GM12874 (cell line): ENCODE results near the gene SLC44A5.

Source experiments
- TF ChIP-seq, protein P1 (sequence below): IDR thresholded peaks from 2 replicates; pipeline ENCODE4 v1.5.1; 2011; ENCODE audit warnings: low read depth, mild to moderate bottlenecking, control low read depth, low read length, moderate library complexity; ENCODE audit not compliant: insufficient read depth

The SLC44A5 gene

GRCh38 chr1:75533085-75533484 lies 77.8 kb downstream of the SLC44A5 start:
- TF ChIP-seq, protein P1, sequence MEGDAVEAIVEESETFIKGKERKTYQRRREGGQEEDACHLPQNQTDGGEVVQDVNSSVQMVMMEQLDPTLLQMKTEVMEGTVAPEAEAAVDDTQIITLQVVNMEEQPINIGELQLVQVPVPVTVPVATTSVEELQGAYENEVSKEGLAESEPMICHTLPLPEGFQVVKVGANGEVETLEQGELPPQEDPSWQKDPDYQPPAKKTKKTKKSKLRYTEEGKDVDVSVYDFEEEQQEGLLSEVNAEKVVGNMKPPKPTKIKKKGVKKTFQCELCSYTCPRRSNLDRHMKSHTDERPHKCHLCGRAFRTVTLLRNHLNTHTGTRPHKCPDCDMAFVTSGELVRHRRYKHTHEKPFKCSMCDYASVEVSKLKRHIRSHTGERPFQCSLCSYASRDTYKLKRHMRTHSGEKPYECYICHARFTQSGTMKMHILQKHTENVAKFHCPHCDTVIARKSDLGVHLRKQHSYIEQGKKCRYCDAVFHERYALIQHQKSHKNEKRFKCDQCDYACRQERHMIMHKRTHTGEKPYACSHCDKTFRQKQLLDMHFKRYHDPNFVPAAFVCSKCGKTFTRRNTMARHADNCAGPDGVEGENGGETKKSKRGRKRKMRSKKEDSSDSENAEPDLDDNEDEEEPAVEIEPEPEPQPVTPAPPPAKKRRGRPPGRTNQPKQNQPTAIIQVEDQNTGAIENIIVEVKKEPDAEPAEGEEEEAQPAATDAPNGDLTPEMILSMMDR, result no peak

DNA sequence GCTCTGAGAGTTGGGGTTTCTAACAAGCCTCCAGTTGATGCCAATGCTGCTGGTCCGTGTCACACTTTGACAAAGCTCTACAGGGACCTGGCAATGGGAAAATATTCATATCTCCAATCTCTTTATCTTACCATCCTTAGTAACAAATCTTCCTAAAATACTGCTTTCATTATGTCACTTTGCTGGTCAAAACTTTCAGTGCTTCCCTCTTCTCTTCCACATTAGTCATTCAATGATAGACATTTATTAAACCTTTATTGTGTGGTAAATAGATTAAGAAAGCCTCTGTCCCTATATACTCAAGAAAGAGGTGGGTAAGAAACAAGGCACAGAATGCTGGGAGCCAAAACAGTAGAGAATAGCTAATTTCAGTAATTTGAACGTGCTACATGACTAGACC lies 79.3 kb downstream of the SLC44A5 start:
- TF ChIP-seq, protein P1, result no peak

DNA sequence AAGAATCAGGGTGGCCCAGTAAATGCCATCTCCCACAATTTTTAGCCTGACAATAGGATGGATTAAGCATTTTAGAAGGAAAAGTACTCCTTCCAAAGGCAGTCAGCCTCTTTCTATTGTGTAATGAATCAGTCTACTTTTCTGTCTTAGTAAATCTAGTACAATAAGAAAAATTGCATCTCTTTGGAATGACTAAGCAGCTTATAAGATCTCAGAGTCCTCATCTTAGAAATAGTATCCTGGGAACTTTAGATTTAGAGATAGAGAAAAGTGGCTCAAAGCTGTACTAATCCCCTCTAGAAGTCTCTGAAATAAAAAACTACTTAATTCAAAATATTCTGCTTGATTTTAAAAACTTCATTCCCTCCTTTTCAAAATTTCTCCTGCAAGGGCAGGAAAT lies 81.4 kb downstream of the SLC44A5 start:
- TF ChIP-seq, protein P1, result no peak

- TF ChIP-seq, protein P1, result no peak
Observed at GRCh38 chr1:75528001-75528400, 82.9 kb downstream of the SLC44A5 start.

DNA sequence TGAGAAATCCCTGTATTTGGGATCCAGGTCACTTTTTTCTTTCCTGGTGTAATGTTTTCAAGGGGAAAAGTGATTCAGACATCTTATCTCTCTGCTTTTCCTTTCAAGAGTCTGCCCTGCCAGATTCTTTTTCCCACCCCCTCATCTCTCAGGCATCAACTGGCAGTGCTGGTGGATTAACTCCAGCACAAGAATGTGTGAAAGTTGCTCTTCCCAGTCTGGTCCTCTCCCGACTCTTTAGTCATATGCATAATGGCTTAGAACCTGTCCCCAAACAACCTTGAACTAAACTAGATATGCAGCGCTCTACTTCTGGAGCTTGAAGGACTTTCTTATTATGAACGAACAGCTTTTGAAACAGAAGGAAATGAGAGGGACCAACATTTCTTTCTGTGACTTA lies 88.5 kb downstream of the SLC44A5 start:
- TF ChIP-seq, protein P1, result no peak

- TF ChIP-seq, protein P1, result no peak
Observed at GRCh38 chr1:75521658-75522057, 89.3 kb downstream of the SLC44A5 start.

GRCh38 chr1:75520862-75521475 lies 89.9 kb downstream of the SLC44A5 start:
- TF ChIP-seq, protein P1, result no peak
